Osteoblast (primary cell): ENCODE data around the gene DICER1. TPM values are rescaled to one million over a fixed set of nuclear protein-coding genes. Genes with fewer than 3 reads are reported as not detected.
A peak's percentile ranks its signal among the peaks of the same experiment; 100 is the strongest.

Source experiments
- DNase-seq: peaks from one replicate; pipeline ENCODE4 v3.0.0; 2011; ENCODE audit warnings: low spot score, mixed read lengths; ENCODE audit not compliant: insufficient read length; ENCODE audit errors: missing footprints
- H2AFZ ChIP-seq: 2 replicates; pipeline ENCODE4 v1.6.0; 2011; ENCODE audit warnings: mild to moderate bottlenecking, low read length
- H3K27ac ChIP-seq: 2 replicates; pipeline ENCODE4 v1.5.1; 2011; ENCODE audit warnings: mild to moderate bottlenecking, low read depth, low read length, moderate library complexity
- H3K27me3 ChIP-seq: 2 replicates; pipeline ENCODE4 v1.6.0; 2012; ENCODE audit warnings: mild to moderate bottlenecking, control low read depth, inconsistent platforms, low read length, moderate library complexity; ENCODE audit not compliant: insufficient read depth
- H3K36me3 ChIP-seq: 2 replicates; pipeline ENCODE4 v1.5.1; 2011; ENCODE audit warnings: mild to moderate bottlenecking, low read length, control low read depth, moderate library complexity; ENCODE audit not compliant: insufficient read depth
- H3K4me1 ChIP-seq: 2 replicates; pipeline ENCODE4 v1.5.1; 2011; ENCODE audit warnings: mild to moderate bottlenecking, low read length, control low read depth, moderate library complexity; ENCODE audit not compliant: insufficient read depth
- H3K4me2 ChIP-seq: 2 replicates; pipeline ENCODE4 v1.6.0; 2011; ENCODE audit warnings: mild to moderate bottlenecking, low read length; ENCODE audit not compliant: insufficient read depth
- H3K4me3 ChIP-seq: fragments of 200-600 bp; sonication (generic); 3 replicates; pipeline ENCODE4 v1.5.1; 2012; ENCODE audit warnings: mild to moderate bottlenecking, low read length, inconsistent platforms; ENCODE audit not compliant: insufficient read depth
- H3K79me2 ChIP-seq: 2 replicates; pipeline ENCODE4 v1.6.0; 2012; ENCODE audit warnings: mild to moderate bottlenecking, low read length, control low read depth, inconsistent platforms; ENCODE audit not compliant: insufficient read depth
- H3K9me3 ChIP-seq: 2 replicates; pipeline ENCODE4 v1.5.1; 2011; ENCODE audit warnings: low read depth, low read length, control low read depth
- H4K20me1 ChIP-seq: 2 replicates; pipeline ENCODE4 v1.6.0; 2012; ENCODE audit warnings: mild to moderate bottlenecking, low read length, control low read depth; ENCODE audit not compliant: insufficient read depth
- total RNA-seq: library from RNA; depleted of rRNA; stranded (reverse); fragments of >200 nt; gene quantifications from 2 replicates; pipeline ENCODE4 v1.2.3, GENCODE V29; 2012
- TF ChIP-seq, protein P1 (sequence below): IDR thresholded peaks from 2 replicates; pipeline ENCODE4 v1.5.1; 2011; ENCODE audit warnings: mild to moderate bottlenecking, low read depth, low read length, moderate library complexity; ENCODE audit errors: extremely low read depth

Gene DICER1
- total RNA-seq, 1 donor, result 53.6 TPM

DNA sequence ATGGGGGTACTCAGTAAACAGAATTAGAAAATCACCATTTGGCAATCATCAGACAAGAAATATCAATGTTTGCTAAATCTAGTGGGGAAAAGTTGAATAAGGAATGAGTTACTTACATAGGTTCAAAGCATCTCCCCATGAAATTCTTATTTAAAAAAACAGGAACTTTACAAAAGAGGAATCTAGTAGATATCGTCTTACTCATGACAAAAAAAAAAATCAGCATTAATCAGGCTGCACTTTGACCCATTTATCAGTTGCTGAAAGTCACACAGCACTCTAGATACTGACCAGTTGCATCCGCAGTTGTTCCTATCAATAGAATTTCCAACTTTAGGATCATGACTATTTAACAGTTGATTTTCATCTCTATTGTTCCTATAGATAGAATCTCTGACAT, 5.8 kb upstream of the DICER1 start:
- Histone ChIP-seq H4K20me1 (no peaks in the 10 kb centered on the region), H3K27ac (no peak overlapping the region), H3K4me3 (no peak overlapping the region), H3K27me3 (no peaks in the 10 kb centered on the region), H3K4me2 (no peak overlapping the region), H3K79me2 (peaks cover under 1% of the 10 kb centered on the region), H3K4me1 (peaks cover 3% of the 10 kb centered on the region), H2AFZ (no peak overlapping the region), H3K9me3 (no peaks in the 10 kb centered on the region), H3K36me3 (no peaks in the 10 kb centered on the region)
- DNase-seq, result no peak
- TF ChIP-seq, protein P1, sequence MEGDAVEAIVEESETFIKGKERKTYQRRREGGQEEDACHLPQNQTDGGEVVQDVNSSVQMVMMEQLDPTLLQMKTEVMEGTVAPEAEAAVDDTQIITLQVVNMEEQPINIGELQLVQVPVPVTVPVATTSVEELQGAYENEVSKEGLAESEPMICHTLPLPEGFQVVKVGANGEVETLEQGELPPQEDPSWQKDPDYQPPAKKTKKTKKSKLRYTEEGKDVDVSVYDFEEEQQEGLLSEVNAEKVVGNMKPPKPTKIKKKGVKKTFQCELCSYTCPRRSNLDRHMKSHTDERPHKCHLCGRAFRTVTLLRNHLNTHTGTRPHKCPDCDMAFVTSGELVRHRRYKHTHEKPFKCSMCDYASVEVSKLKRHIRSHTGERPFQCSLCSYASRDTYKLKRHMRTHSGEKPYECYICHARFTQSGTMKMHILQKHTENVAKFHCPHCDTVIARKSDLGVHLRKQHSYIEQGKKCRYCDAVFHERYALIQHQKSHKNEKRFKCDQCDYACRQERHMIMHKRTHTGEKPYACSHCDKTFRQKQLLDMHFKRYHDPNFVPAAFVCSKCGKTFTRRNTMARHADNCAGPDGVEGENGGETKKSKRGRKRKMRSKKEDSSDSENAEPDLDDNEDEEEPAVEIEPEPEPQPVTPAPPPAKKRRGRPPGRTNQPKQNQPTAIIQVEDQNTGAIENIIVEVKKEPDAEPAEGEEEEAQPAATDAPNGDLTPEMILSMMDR, result no peak

DNA sequence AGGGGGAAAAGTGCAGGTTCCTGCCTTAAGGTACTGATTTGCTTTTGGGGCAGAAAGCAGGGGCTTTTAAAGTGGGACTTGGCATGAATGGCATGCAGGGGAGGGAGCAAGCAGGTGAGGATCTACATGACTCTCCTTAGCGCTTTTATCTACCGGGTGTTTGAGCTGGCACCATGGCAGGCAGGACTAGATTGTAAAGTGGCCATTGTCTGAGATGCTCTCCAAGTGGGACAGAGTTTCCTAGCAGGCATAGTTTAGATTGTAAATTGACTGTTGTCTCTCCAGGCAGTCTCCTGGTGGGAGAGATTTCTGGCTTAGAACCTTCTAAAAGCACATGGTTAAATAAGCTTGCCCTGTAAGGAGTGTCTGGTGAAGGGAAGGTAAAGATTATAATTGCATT, 5.3 kb upstream of the DICER1 start:
- TF ChIP-seq, protein P1, result no peak
- H3K27me3 ChIP-seq, result no peaks in the 10 kb centered on the region
- H3K27ac ChIP-seq, result no peak overlapping the region
- H3K36me3 ChIP-seq, result no peaks in the 10 kb centered on the region
- H3K4me3 ChIP-seq, result no peak overlapping the region
- DNase-seq, result no peak
- peaks cover 7% of the 10 kb centered on the region for H3K4me1 ChIP-seq
- no peak overlapping the region for H2AFZ ChIP-seq
- no peak overlapping the region for H3K4me2 ChIP-seq
- no peaks in the 10 kb centered on the region for H3K9me3 ChIP-seq
- H4K20me1 ChIP-seq, result no peaks in the 10 kb centered on the region
- peaks cover 2% of the 10 kb centered on the region for H3K79me2 ChIP-seq

DNA sequence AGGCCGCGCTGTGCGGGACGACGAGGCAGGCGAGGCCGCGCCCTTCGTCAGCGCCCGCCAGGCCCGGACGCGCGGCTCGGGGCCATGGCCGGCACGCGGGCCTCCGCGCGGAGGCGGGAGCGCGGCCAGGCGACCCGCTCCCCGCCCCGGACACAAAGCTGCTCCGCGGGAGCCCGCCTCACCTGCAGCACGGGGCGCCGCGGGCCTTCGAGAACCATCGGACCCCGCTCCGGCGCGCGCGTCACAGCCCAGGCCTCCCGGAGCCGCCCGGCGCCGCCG, 342 bp downstream of the DICER1 start:
- peak; percentile 88 for DNase-seq

DNA sequence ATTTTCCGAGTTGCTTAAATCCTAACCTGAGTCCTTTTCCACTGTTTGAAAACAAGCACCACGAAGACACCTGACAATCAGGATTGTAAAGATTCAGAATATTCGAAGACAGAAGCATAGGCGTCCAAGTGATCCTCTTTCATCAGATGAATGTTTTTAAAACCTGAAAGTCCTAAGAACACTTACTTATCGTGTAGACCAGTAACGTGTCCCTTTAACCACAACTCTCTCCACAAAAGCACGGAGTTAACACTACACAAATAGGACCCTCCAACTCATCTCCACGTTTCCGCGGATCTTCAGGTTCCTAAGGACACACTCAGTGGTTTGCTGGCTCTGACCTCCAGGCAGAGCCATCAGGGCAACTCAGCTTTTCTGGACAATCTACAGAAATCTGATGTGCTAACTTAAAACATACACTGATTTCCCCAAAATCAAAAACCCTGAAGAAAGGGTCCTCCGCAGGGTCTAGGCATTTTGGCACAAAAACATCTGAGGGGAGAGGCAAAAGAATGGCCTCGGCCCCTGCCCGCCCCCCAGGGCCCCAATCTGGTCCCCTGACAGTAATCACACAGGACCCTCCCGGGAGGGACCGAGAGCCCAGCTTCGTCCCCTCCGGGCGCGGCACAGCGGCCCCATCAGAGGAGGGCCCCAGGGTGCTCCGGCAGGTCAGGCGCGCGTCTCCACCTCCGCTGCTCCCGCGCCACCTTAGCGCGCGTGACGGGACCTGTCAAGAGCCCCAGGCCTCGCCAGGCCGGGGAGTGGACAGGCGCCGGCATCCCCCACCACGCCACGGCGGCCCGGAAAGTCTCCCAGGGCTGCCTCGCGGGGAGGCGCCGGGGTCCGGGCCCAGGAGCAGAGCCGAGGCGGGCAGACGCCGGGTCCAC, 925 bp downstream of the DICER1 start:
- Histone ChIP-seq H3K4me3 (peak overlapping the region; percentile 88), H3K9me3 (no peaks in the 10 kb centered on the region), H3K4me2 (peak overlapping the region; percentile 89), H3K27me3 (no peaks in the 10 kb centered on the region), H3K4me1 (peaks cover 19% of the 10 kb centered on the region), H3K36me3 (no peaks in the 10 kb centered on the region), H4K20me1 (peaks cover 36% of the 10 kb centered on the region), H3K79me2 (peaks cover 59% of the 10 kb centered on the region), H3K27ac (peak overlapping the region; percentile 7), H2AFZ (peak overlapping the region; percentile 60)
- DNase-seq, result peak; percentile 74
- TF ChIP-seq, protein P1, result no peak

More for the DNA sequence above, 342 bp downstream of the DICER1 start:
- peaks cover 32% of the 10 kb centered on the region for H4K20me1 ChIP-seq
- peak overlapping the region; percentile 7 for H3K27ac ChIP-seq
- H3K79me2 ChIP-seq, result peaks cover 53% of the 10 kb centered on the region
- peak overlapping the region; percentile 89 for H3K4me2 ChIP-seq
- TF ChIP-seq, protein P1, result no peak
- peak overlapping the region; percentile 88 for H3K4me3 ChIP-seq
- no peaks in the 10 kb centered on the region for H3K36me3 ChIP-seq
- no peaks in the 10 kb centered on the region for H3K27me3 ChIP-seq
- no peaks in the 10 kb centered on the region for H3K9me3 ChIP-seq
- peak overlapping the region; percentile 62 for H2AFZ ChIP-seq
- H3K4me1 ChIP-seq, result peaks cover 19% of the 10 kb centered on the region
